ENCODE results near the gene QRICH1. TPM values are rescaled to one million over a fixed set of nuclear protein-coding genes. Genes with fewer than 3 reads are reported as not detected.

Gene QRICH1
- total and polyA plus RNA-seq, 2 of the 13 experiments (the other 11 are each of a cell fraction or from before 2014, with no cell fraction given) = 52.6 to 102 TPM

- TF ChIP-seq NFATC3 (CRISPR knock-in tag; IDR thresholded peaks at IDR 0.05) (0 out of 2 replicates have a peak, but pooled peaks have one; percentile 8), ZNF547 (CRISPR knock-in tag; IDR thresholded peaks at IDR 0.05) (peak; percentile 79), MYNN (CRISPR knock-in tag; IDR thresholded peaks at IDR 0.05; ENCODE audit: low read depth) (no peak), CHCHD3 (CRISPR knock-in tag; IDR thresholded peaks at IDR 0.05) (no peak), ZBTB49 (CRISPR knock-in tag; IDR thresholded peaks at IDR 0.05; ENCODE audit: borderline replicate concordance) (no peak), ZNF737 (CRISPR knock-in tag; IDR thresholded peaks at IDR 0.05; ENCODE audit: borderline replicate concordance) (no peak), PAWR (CRISPR knock-in tag; IDR thresholded peaks at IDR 0.05; ENCODE audit: borderline replicate concordance) (no peak), ZNF3 (CRISPR knock-in tag; IDR thresholded peaks at IDR 0.05) (no peak), MXD3 (CRISPR knock-in tag; IDR thresholded peaks at IDR 0.05) (peak; percentile 13; the same call in 1 of the 2 replicates), HMGXB3 (CRISPR knock-in tag; IDR thresholded peaks at IDR 0.05; ENCODE audit: borderline replicate concordance) (peak; percentile 98), ELF4 (CRISPR knock-in tag; IDR thresholded peaks at IDR 0.05; ENCODE audit: borderline replicate concordance) (no peak), RBM39 (IDR thresholded peaks at IDR 0.05; ENCODE audit: low read depth, low read length, poor library complexity, severe bottlenecking) (peak; percentile 90), PRPF4 (IDR thresholded peaks at IDR 0.05; ENCODE audit: low read depth, low read length, poor library complexity, severe bottlenecking) (no peak), ZNF704 (CRISPR knock-in tag; IDR thresholded peaks at IDR 0.05; ENCODE audit: borderline replicate concordance) (peak; percentile 48), ZNF841 (CRISPR knock-in tag; IDR thresholded peaks at IDR 0.05; ENCODE audit: borderline replicate concordance) (peak; percentile 45; the same call in 1 of the 2 replicates), ZFP91 (CRISPR knock-in tag; IDR thresholded peaks at IDR 0.05; ENCODE audit: borderline replicate concordance) (peak; percentile 24; the same call in 1 of the 2 replicates), RCOR2 (CRISPR knock-in tag; IDR thresholded peaks at IDR 0.05) (no peak), ZKSCAN1 (IDR thresholded peaks at IDR 0.05; ENCODE audit: low read length) (no peak)
These were observed 86.7 kb downstream of the QRICH1 start, which contains the start of gene WDR6 (continued) for GRCh38 chr3:49007068-49007770.

Measured in HepG2 (cell line).